ENCODE measurements around the gene TGM2.

The TGM2 gene

DNA sequence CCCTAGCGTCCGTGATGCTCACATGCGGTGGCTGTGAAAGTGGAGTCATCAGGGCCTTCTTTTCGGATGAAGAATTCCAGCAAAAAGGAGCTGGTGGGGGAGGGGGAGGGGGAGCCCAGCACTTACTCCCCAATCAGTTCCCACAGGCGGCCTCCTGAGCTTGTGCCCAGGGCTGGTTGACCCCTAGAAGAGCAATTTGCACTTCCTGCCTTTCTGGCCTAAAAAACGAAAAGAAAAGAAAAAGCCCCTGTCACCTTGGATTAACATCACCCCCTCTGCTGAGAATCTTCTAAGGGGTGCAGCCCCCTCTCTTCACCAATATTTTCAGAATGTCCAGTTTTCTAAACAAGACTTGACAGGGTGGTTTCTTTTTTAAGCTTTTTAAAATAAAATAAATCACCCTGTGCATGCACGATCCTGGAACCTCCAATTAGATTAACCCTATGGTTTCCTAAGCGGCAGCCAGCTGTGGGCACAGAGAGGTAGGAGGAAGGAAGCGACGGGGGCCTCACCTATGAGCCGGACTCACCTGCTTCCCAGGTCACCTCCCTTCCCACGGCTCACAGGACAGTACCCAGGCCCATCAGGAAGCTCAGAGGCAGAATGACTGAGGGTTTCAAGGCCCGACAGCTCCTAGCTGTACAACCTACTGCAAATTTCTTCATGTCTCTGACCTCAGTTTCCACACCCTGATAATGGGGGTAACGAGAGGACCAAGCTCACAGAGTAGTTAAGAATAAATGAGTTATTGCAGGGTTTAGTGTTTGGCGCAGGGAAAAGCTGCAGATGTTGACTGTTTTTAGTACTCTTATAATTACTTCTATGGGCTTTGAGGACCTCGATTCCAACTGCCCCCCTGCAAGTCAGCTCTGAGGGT lies 10.5 kb upstream of the TGM2 start:
- H3K9ac ChIP-seq = no peak overlapping the region
- H4K20me1 ChIP-seq (ENCODE audit: insufficient read depth) = no peaks in the 10 kb centered on the region
- H3K36me3 ChIP-seq (ENCODE audit: insufficient read depth) = no peaks in the 10 kb centered on the region
- no peaks in the 10 kb centered on the region for H3K27me3 ChIP-seq (ENCODE audit: insufficient read depth, low read depth)
- H3K27ac ChIP-seq = no peak overlapping the region
- H2AFZ ChIP-seq (ENCODE audit: low read depth) = no peak overlapping the region
- no peak overlapping the region for H3K4me2 ChIP-seq
- no peaks in the 10 kb centered on the region for H3K79me2 ChIP-seq (ENCODE audit: insufficient read depth, low read depth)
- TF ChIP-seq, protein P1, sequence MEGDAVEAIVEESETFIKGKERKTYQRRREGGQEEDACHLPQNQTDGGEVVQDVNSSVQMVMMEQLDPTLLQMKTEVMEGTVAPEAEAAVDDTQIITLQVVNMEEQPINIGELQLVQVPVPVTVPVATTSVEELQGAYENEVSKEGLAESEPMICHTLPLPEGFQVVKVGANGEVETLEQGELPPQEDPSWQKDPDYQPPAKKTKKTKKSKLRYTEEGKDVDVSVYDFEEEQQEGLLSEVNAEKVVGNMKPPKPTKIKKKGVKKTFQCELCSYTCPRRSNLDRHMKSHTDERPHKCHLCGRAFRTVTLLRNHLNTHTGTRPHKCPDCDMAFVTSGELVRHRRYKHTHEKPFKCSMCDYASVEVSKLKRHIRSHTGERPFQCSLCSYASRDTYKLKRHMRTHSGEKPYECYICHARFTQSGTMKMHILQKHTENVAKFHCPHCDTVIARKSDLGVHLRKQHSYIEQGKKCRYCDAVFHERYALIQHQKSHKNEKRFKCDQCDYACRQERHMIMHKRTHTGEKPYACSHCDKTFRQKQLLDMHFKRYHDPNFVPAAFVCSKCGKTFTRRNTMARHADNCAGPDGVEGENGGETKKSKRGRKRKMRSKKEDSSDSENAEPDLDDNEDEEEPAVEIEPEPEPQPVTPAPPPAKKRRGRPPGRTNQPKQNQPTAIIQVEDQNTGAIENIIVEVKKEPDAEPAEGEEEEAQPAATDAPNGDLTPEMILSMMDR (conservative IDR thresholded peaks at IDR 0.05; ENCODE audit: low read depth, low read length) = no peak
- H3K4me1 ChIP-seq (ENCODE audit: low read depth, poor library complexity, severe bottlenecking) = peaks cover 2% of the 10 kb centered on the region
- H3K4me3 ChIP-seq (IDR thresholded peaks at IDR 0.05; ENCODE audit: insufficient read depth, low read depth, low read length) = no peak overlapping the region

DNA sequence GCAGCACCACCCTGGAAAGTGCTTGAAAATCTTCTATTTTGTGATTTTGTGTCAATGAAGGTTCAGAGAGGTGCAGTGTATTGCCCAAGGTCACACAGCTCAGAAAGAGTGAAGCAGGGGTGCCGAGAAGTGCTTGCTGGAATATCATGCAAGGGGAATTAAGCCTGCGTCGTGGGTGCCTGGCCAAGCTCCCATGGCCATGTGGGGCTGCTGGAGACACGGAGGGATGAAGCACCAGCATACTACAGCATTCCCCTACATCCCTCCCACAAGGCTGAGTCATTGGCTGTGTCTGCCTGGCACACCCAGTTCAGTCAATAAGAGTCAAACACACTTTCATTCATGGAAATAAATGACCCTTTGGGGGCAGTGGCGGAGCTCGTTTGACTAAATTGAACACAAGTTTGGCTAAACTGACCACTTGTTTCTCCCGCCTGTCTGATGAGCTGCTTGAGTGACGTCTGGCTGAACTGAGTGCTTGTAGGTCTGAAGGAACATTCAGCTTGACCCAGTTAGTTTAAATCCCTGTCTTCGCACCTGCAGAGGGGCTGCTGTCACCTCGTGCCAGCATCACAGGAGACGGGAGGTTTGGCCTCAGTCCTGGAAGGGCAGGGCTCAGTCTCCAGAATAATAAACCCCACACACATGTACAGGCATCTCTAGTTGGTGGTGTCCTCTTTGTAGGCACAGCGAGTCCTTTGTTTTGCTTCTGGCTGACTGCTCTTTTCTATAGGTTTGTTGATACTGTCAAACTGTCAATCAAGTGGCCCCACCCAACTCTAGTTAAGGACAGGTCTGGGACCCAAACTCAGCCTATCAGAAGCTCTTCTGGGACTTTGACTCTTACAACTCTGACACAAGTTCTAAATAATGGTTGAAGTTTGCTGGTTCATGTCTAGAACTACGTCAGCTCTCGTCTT lies 8.4 kb upstream of the TGM2 start:
- no peaks in the 10 kb centered on the region for H3K36me3 ChIP-seq (ENCODE audit: insufficient read depth)
- H3K27me3 ChIP-seq (ENCODE audit: insufficient read depth, low read depth) = no peaks in the 10 kb centered on the region
- TF ChIP-seq, protein P1 (conservative IDR thresholded peaks at IDR 0.05; ENCODE audit: low read depth, low read length) = no peak
- H3K4me3 ChIP-seq (IDR thresholded peaks at IDR 0.05; ENCODE audit: insufficient read depth, low read depth, low read length) = no peak overlapping the region
- H3K79me2 ChIP-seq (ENCODE audit: insufficient read depth, low read depth) = no peaks in the 10 kb centered on the region
- H3K4me1 ChIP-seq (ENCODE audit: low read depth, poor library complexity, severe bottlenecking) = peaks cover 13% of the 10 kb centered on the region
- no peak overlapping the region for H2AFZ ChIP-seq (ENCODE audit: low read depth)
- no peak overlapping the region for H3K4me2 ChIP-seq
- no peak overlapping the region for H3K27ac ChIP-seq
- H4K20me1 ChIP-seq (ENCODE audit: insufficient read depth) = no peaks in the 10 kb centered on the region
- H3K9ac ChIP-seq = no peak overlapping the region

DNA sequence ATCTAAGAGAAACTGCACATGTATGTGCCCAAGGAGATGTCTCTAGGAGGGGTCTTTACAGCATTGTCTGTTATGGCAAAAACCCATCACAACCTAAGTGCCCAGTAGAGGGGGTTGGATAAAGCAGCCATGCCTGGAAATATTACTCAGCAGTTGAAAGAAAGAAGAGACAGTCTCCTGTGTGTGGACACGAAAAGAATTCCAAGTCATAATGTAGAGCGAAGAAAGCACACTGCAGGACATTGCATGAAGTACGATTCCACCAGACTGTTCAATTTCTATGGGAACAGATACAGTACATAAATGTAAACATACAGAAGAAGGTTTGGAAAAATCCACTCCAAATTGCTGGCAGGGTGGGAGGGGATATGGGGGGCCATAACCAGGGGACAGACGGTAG lies 7.3 kb upstream of the TGM2 start:
- Histone ChIP-seq H3K27ac (no peak overlapping the region), H3K4me2 (no peak overlapping the region)

GRCh38 chr20:38171675-38172043 lies 6.6 kb upstream of the TGM2 start:
- Histone ChIP-seq H4K20me1 (ENCODE audit: insufficient read depth) (no peaks in the 10 kb centered on the region), H3K27me3 (ENCODE audit: insufficient read depth, low read depth) (no peaks in the 10 kb centered on the region), H3K4me3 (IDR thresholded peaks at IDR 0.05; ENCODE audit: insufficient read depth, low read depth, low read length) (no peak overlapping the region), H3K36me3 (ENCODE audit: insufficient read depth) (no peaks in the 10 kb centered on the region), H2AFZ (ENCODE audit: low read depth) (no peak overlapping the region), H3K79me2 (ENCODE audit: insufficient read depth, low read depth) (no peaks in the 10 kb centered on the region), H3K27ac (no peak overlapping the region), H3K9ac (no peak overlapping the region), H3K4me2 (no peak overlapping the region), H3K4me1 (ENCODE audit: low read depth, poor library complexity, severe bottlenecking) (peaks cover 13% of the 10 kb centered on the region)
- TF ChIP-seq, protein P1 (conservative IDR thresholded peaks at IDR 0.05; ENCODE audit: low read depth, low read length) = no peak

More for the DNA sequence above, 7.3 kb upstream of the TGM2 start:
- Histone ChIP-seq H3K4me3 (IDR thresholded peaks at IDR 0.05; ENCODE audit: insufficient read depth, low read depth, low read length) (no peak overlapping the region), H2AFZ (ENCODE audit: low read depth) (no peak overlapping the region), H3K79me2 (ENCODE audit: insufficient read depth, low read depth) (no peaks in the 10 kb centered on the region), H3K9ac (no peak overlapping the region), H4K20me1 (ENCODE audit: insufficient read depth) (no peaks in the 10 kb centered on the region), H3K36me3 (ENCODE audit: insufficient read depth) (no peaks in the 10 kb centered on the region), H3K4me1 (ENCODE audit: low read depth, poor library complexity, severe bottlenecking) (peaks cover 13% of the 10 kb centered on the region), H3K27me3 (ENCODE audit: insufficient read depth, low read depth) (no peaks in the 10 kb centered on the region)
- TF ChIP-seq, protein P1 (conservative IDR thresholded peaks at IDR 0.05; ENCODE audit: low read depth, low read length) = no peak
